ENCODE data around the gene BRPF3.

Gene BRPF3

DNA sequence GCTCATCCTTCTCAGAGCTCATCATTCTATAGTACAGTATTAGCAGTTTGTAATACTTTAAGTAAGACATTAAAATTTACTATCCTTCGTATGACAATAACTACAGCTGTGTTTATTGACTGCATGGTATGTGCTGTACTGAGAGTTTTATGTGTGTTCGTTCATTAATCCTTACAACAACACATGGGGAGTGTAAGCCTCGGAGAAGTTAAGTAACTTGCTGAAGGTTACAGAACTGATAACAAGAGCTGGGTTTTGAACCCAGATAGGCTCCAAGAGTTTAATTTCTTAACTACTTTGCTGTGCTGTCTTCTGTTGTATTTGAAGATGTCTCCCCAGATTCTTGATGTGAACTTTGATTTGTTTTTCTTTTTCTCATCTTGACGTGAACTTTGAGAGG lies 23.7 kb downstream of the BRPF3 start:
- DNase-seq: no peak
- Histone ChIP-seq H2BK120ac (ENCODE audit: low read depth, low read length) (no peak overlapping the region), H2AK5ac (ENCODE audit: low read length) (no peak overlapping the region), H3K36me3 (ENCODE audit: control insufficient read depth, insufficient read depth, low read length) (peaks cover 7% of the 10 kb centered on the region), H4K8ac (ENCODE audit: low read depth, low read length) (no peak overlapping the region), H3K79me1 (ENCODE audit: low read length) (peaks cover 2% of the 10 kb centered on the region), H3K4me2 (ENCODE audit: low read length) (no peak overlapping the region), H3K4ac (ENCODE audit: low read depth, low read length) (no peak overlapping the region), H3K56ac (ENCODE audit: low read length) (no peak overlapping the region), H3K4me1 (ENCODE audit: control insufficient read depth, low read depth, low read length) (no peaks in the 10 kb centered on the region), H3K27ac (ENCODE audit: low read depth, low read length) (no peak overlapping the region), H3K79me2 (ENCODE audit: control insufficient read depth, insufficient read depth, low read length) (no peaks in the 10 kb centered on the region), H3K18ac (ENCODE audit: low read length) (no peak overlapping the region), H3K27me3 (ENCODE audit: insufficient read depth, low read length, poor library complexity) (no peaks in the 10 kb centered on the region), H2BK5ac (ENCODE audit: low read length) (no peak overlapping the region), H3K9ac (ENCODE audit: low read length) (no peak overlapping the region), H3K4me3 (ENCODE audit: low read length) (no peak overlapping the region), H4K5ac (ENCODE audit: low read length) (no peak overlapping the region), H3K23ac (ENCODE audit: low read length) (no peak overlapping the region), H2BK15ac (replicated peaks; ENCODE audit: low read depth) (no peak overlapping the region)
- whole genome bisulfite sequencing (ENCODE audit: extremely low coverage, insufficient coverage, low lambda C conversion rate): no CpG with 5 or more reads among the region's 4 CpGs

- peaks cover 8% of the 10 kb centered on the region for H3K36me3 ChIP-seq (ENCODE audit: control insufficient read depth, insufficient read depth, low read length)
- H3K79me2 ChIP-seq (ENCODE audit: control insufficient read depth, insufficient read depth, low read length): no peaks in the 10 kb centered on the region
- no peak overlapping the region for H3K56ac ChIP-seq (ENCODE audit: low read length)
- H2BK120ac ChIP-seq (ENCODE audit: low read depth, low read length): no peak overlapping the region
- H3K27me3 ChIP-seq (ENCODE audit: insufficient read depth, low read length, poor library complexity): no peaks in the 10 kb centered on the region
- no peak overlapping the region for H3K4ac ChIP-seq (ENCODE audit: low read depth, low read length)
- H3K9ac ChIP-seq (ENCODE audit: low read length): no peak overlapping the region
- H3K79me1 ChIP-seq (ENCODE audit: low read length): peaks cover 2% of the 10 kb centered on the region
- H3K18ac ChIP-seq (ENCODE audit: low read length): no peak overlapping the region
- DNase-seq: no peak
- H3K4me3 ChIP-seq (ENCODE audit: low read length): no peak overlapping the region
- no peak overlapping the region for H3K4me2 ChIP-seq (ENCODE audit: low read length)
- H3K4me1 ChIP-seq (ENCODE audit: control insufficient read depth, low read depth, low read length): no peaks in the 10 kb centered on the region
- H4K5ac ChIP-seq (ENCODE audit: low read length): no peak overlapping the region
- no peak overlapping the region for H2AK5ac ChIP-seq (ENCODE audit: low read length)
- H2BK15ac ChIP-seq (replicated peaks; ENCODE audit: low read depth): no peak overlapping the region
- H3K27ac ChIP-seq (ENCODE audit: low read depth, low read length): no peak overlapping the region
- no peak overlapping the region for H2BK5ac ChIP-seq (ENCODE audit: low read length)
- no peak overlapping the region for H3K23ac ChIP-seq (ENCODE audit: low read length)
- H4K8ac ChIP-seq (ENCODE audit: low read depth, low read length): no peak overlapping the region
- no CpG with 5 or more reads among the region's 2 CpGs for WGBS (ENCODE audit: extremely low coverage, insufficient coverage, low lambda C conversion rate)
Observed at GRCh38 chr6:36221674-36222073, 25.1 kb downstream of the BRPF3 start.

DNA sequence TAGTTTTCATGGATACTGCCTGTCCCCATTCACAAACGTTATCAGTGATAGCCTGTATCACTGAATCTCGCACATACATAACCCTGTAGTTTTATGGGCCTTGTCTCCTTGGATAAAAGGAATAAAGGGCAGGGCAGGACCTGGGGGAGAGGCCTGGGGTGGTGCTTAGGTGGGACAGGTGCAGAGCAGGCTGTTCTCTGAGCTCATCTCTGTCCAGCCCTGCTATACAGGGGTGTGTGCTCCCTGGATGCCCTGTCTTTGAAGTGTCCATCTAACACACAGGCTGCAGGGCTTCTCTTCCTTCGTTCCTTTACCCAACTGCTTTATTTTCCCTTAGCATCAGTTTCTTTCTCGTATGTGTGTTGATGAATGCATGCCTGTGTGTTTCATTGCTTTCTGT lies 26.4 kb downstream of the BRPF3 start:
- WGBS (ENCODE audit: extremely low coverage, insufficient coverage, low lambda C conversion rate): no CpG with 5 or more reads among the region's 4 CpGs
- no peak overlapping the region for H3K27ac ChIP-seq (ENCODE audit: low read depth, low read length)

DNA sequence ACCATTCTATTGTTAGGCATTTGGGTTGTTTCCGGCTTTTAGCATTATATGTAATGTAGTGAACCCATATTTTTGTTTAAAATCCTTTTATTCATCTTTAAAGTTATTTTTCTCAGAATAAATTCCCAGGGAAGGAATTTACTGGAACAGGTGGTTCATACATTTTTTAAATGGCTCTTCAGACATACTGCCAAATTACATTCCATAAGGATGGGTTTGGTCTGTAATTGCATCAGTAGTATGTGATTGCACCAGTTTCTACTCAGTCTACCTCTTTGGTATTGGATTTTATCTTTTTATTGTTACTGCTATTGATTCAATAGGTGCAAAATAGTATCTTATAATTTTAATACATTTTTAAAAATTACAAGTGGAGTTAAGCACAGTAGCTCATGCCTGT lies 27.2 kb downstream of the BRPF3 start:
- no peak overlapping the region for H3K27ac ChIP-seq (ENCODE audit: low read depth, low read length)
- H2BK15ac ChIP-seq (replicated peaks; ENCODE audit: low read depth): no peak overlapping the region
- no peak overlapping the region for H3K23ac ChIP-seq (ENCODE audit: low read length)
- H4K5ac ChIP-seq (ENCODE audit: low read length): no peak overlapping the region
- WGBS (ENCODE audit: extremely low coverage, insufficient coverage, low lambda C conversion rate): no CpG with 5 or more reads among the region's 1 CpG
- H3K36me3 ChIP-seq (ENCODE audit: control insufficient read depth, insufficient read depth, low read length): peaks cover 14% of the 10 kb centered on the region
- no peak overlapping the region for H3K4me3 ChIP-seq (ENCODE audit: low read length)
- no peak overlapping the region for H2AK5ac ChIP-seq (ENCODE audit: low read length)
- no peak overlapping the region for H3K4me2 ChIP-seq (ENCODE audit: low read length)
- no peak overlapping the region for H2BK5ac ChIP-seq (ENCODE audit: low read length)
- H3K9ac ChIP-seq (ENCODE audit: low read length): no peak overlapping the region
- H3K56ac ChIP-seq (ENCODE audit: low read length): no peak overlapping the region
- H3K79me1 ChIP-seq (ENCODE audit: low read length): peaks cover 2% of the 10 kb centered on the region
- H3K4me1 ChIP-seq (ENCODE audit: control insufficient read depth, low read depth, low read length): no peaks in the 10 kb centered on the region
- no peak overlapping the region for H3K18ac ChIP-seq (ENCODE audit: low read length)
- no peaks in the 10 kb centered on the region for H3K79me2 ChIP-seq (ENCODE audit: control insufficient read depth, insufficient read depth, low read length)
- no peak for DNase-seq
- H3K27me3 ChIP-seq (ENCODE audit: insufficient read depth, low read length, poor library complexity): no peaks in the 10 kb centered on the region
- no peak overlapping the region for H3K4ac ChIP-seq (ENCODE audit: low read depth, low read length)
- H2BK120ac ChIP-seq (ENCODE audit: low read depth, low read length): no peak overlapping the region
- H4K8ac ChIP-seq (ENCODE audit: low read depth, low read length): no peak overlapping the region

More for the DNA sequence above, 26.4 kb downstream of the BRPF3 start:
- no peak overlapping the region for H3K4me2 ChIP-seq (ENCODE audit: low read length)
- H4K8ac ChIP-seq (ENCODE audit: low read depth, low read length): no peak overlapping the region
- no peak overlapping the region for H2BK5ac ChIP-seq (ENCODE audit: low read length)
- no peak overlapping the region for H3K9ac ChIP-seq (ENCODE audit: low read length)
- H3K4ac ChIP-seq (ENCODE audit: low read depth, low read length): no peak overlapping the region
- peaks cover 14% of the 10 kb centered on the region for H3K36me3 ChIP-seq (ENCODE audit: control insufficient read depth, insufficient read depth, low read length)
- H3K79me1 ChIP-seq (ENCODE audit: low read length): peaks cover 2% of the 10 kb centered on the region
- H3K56ac ChIP-seq (ENCODE audit: low read length): no peak overlapping the region
- H3K23ac ChIP-seq (ENCODE audit: low read length): no peak overlapping the region
- no peaks in the 10 kb centered on the region for H3K27me3 ChIP-seq (ENCODE audit: insufficient read depth, low read length, poor library complexity)
- no peak overlapping the region for H2BK120ac ChIP-seq (ENCODE audit: low read depth, low read length)
- no peak overlapping the region for H2BK15ac ChIP-seq (replicated peaks; ENCODE audit: low read depth)
- no peak for DNase-seq
- H3K4me3 ChIP-seq (ENCODE audit: low read length): no peak overlapping the region
- H2AK5ac ChIP-seq (ENCODE audit: low read length): no peak overlapping the region
- H3K79me2 ChIP-seq (ENCODE audit: control insufficient read depth, insufficient read depth, low read length): no peaks in the 10 kb centered on the region
- no peak overlapping the region for H4K5ac ChIP-seq (ENCODE audit: low read length)
- no peak overlapping the region for H3K18ac ChIP-seq (ENCODE audit: low read length)
- no peaks in the 10 kb centered on the region for H3K4me1 ChIP-seq (ENCODE audit: control insufficient read depth, low read depth, low read length)

GRCh38 chr6:36224918-36225461 lies 28.4 kb downstream of the BRPF3 start:
- no peak for DNase-seq
- H2BK120ac ChIP-seq (ENCODE audit: low read depth, low read length): no peak overlapping the region
- no peak overlapping the region for H3K23ac ChIP-seq (ENCODE audit: low read length)

DNA sequence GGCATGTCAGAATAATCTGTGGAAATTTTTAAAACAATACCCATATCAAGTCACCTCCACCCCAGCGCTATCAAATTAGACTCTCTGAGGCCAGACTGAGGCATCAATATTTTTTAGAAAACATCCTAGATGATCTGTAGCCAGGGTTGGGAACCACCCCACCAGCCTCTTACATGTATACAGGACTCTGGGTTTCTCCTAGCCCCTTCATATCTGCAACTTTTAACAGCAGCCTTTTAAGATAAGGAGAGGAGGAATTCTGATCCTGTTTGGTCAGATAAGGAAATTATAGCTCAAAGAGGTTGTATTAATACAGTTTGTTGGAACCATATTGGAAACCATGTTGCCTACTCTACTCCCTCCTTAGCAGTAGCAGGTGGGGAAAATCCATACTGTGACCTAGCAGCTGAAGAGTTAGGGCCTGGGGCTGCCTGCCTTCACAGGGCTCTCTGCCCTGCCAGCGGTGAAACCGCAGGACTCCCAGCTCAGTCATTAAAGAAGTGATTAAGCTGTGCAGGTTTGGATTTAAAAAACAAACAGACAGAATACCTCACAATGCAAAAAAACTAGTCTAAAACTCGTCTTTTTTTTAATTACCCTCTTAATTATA lies 30.0 kb downstream of the BRPF3 start:
- Histone ChIP-seq H3K9ac (ENCODE audit: low read length) (no peak overlapping the region), H4K8ac (ENCODE audit: low read depth, low read length) (no peak overlapping the region), H2BK15ac (replicated peaks; ENCODE audit: low read depth) (no peak overlapping the region), H2AK5ac (ENCODE audit: low read length) (no peak overlapping the region), H3K23ac (ENCODE audit: low read length) (no peak overlapping the region), H3K27me3 (ENCODE audit: insufficient read depth, low read length, poor library complexity) (no peaks in the 10 kb centered on the region), H3K36me3 (ENCODE audit: control insufficient read depth, insufficient read depth, low read length) (peaks cover 23% of the 10 kb centered on the region), H3K79me2 (ENCODE audit: control insufficient read depth, insufficient read depth, low read length) (no peaks in the 10 kb centered on the region), H3K56ac (ENCODE audit: low read length) (no peak overlapping the region), H3K27ac (ENCODE audit: low read depth, low read length) (no peak overlapping the region), H3K4me1 (ENCODE audit: control insufficient read depth, low read depth, low read length) (no peaks in the 10 kb centered on the region), H2BK120ac (ENCODE audit: low read depth, low read length) (no peak overlapping the region), H4K5ac (ENCODE audit: low read length) (no peak overlapping the region), H3K79me1 (ENCODE audit: low read length) (peaks cover 2% of the 10 kb centered on the region), H3K4me3 (ENCODE audit: low read length) (no peak overlapping the region), H3K4me2 (ENCODE audit: low read length) (no peak overlapping the region), H3K18ac (ENCODE audit: low read length) (no peak overlapping the region), H3K4ac (ENCODE audit: low read depth, low read length) (no peak overlapping the region), H2BK5ac (ENCODE audit: low read length) (no peak overlapping the region)
- DNase-seq: no peak
- WGBS (ENCODE audit: extremely low coverage, insufficient coverage, low lambda C conversion rate): 100% methylated on average over 1 of the region's 4 CpGs

More at GRCh38 chr6:36224918-36225461, 28.4 kb downstream of the BRPF3 start:
- H2BK15ac ChIP-seq (replicated peaks; ENCODE audit: low read depth): no peak overlapping the region
- no peak overlapping the region for H3K56ac ChIP-seq (ENCODE audit: low read length)
- peaks cover 2% of the 10 kb centered on the region for H3K79me1 ChIP-seq (ENCODE audit: low read length)
- H3K4me2 ChIP-seq (ENCODE audit: low read length): no peak overlapping the region
- no peak overlapping the region for H3K18ac ChIP-seq (ENCODE audit: low read length)
- no peaks in the 10 kb centered on the region for H3K27me3 ChIP-seq (ENCODE audit: insufficient read depth, low read length, poor library complexity)
- H3K79me2 ChIP-seq (ENCODE audit: control insufficient read depth, insufficient read depth, low read length): no peaks in the 10 kb centered on the region
- H3K9ac ChIP-seq (ENCODE audit: low read length): no peak overlapping the region
- H3K27ac ChIP-seq (ENCODE audit: low read depth, low read length): no peak overlapping the region
- H3K4ac ChIP-seq (ENCODE audit: low read depth, low read length): no peak overlapping the region
- no peak overlapping the region for H4K8ac ChIP-seq (ENCODE audit: low read depth, low read length)
- no CpG with 5 or more reads among the region's 5 CpGs for WGBS (ENCODE audit: extremely low coverage, insufficient coverage, low lambda C conversion rate)
- peaks cover 15% of the 10 kb centered on the region for H3K36me3 ChIP-seq (ENCODE audit: control insufficient read depth, insufficient read depth, low read length)
- H3K4me3 ChIP-seq (ENCODE audit: low read length): no peak overlapping the region
- H2BK5ac ChIP-seq (ENCODE audit: low read length): no peak overlapping the region
- no peaks in the 10 kb centered on the region for H3K4me1 ChIP-seq (ENCODE audit: control insufficient read depth, low read depth, low read length)
- no peak overlapping the region for H2AK5ac ChIP-seq (ENCODE audit: low read length)
- no peak overlapping the region for H4K5ac ChIP-seq (ENCODE audit: low read length)
